ENCODE measurements around the gene KDM1A. TPM values are rescaled to one million over a fixed set of nuclear protein-coding genes. Genes with fewer than 3 reads are reported as not detected.

Gene KDM1A
- total RNA-seq, 1 donor from 2014 or later, result 75.1 TPM

DNA sequence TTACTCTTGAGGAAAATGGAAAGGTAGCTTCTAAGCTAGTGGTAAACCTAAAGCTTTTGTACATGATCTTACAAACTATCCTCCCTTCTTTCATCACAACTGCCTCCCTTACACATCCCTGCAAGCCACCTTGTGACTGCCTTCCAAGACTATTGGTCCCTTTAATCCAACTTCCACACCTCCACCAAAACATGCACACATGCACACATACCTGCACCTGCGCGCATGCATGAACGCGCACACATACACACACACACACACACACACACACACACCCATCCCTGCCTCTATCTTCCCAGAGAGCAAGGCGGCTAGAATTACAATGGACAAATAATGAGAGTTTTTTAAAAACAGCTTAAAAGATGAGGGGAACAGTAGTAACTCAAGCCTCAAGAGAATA is 91.1 kb downstream of the KDM1A start:
- no peak for DNase-seq (ENCODE audit: low spot score)

- no peak for DNase-seq (ENCODE audit: low spot score)
Observed at GRCh38 chr1:23111600-23112535, 92.6 kb downstream of the KDM1A start.

GRCh38 chr1:23114424-23115079 is 95.3 kb downstream of the KDM1A start:
- DNase-seq (ENCODE audit: low spot score), result peak; percentile 35

DNA sequence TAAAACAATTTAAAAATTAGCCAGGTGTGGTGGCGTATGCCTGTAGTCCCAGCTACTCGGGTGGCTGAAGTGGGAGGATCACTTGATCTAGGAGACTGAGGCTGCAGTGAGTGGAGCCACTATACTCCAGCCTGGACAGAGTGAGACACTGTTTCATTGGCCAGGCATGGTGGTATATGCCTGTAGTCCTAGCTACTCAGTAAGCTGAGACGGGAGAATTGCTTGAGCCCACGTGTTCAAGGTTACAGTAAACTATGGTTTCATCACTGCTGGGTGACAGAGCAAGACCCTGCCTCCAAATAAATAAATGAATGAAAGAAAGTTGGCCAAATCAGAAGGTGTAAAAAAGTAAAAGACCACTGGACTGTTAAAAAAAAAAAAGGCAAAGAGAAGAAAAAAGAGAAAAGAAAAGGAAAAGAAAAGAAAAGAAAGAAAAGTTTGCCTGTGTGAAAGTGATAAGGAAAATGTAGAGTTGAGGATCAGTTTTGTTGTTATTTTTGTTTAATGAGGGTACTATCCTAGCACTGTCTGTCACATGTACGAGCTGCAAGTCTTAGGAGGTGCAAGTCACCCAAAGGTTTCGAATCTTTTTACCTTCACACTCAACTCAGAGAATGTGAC is 97.1 kb downstream of the KDM1A start:
- no peak for DNase-seq (ENCODE audit: low spot score)

DNA sequence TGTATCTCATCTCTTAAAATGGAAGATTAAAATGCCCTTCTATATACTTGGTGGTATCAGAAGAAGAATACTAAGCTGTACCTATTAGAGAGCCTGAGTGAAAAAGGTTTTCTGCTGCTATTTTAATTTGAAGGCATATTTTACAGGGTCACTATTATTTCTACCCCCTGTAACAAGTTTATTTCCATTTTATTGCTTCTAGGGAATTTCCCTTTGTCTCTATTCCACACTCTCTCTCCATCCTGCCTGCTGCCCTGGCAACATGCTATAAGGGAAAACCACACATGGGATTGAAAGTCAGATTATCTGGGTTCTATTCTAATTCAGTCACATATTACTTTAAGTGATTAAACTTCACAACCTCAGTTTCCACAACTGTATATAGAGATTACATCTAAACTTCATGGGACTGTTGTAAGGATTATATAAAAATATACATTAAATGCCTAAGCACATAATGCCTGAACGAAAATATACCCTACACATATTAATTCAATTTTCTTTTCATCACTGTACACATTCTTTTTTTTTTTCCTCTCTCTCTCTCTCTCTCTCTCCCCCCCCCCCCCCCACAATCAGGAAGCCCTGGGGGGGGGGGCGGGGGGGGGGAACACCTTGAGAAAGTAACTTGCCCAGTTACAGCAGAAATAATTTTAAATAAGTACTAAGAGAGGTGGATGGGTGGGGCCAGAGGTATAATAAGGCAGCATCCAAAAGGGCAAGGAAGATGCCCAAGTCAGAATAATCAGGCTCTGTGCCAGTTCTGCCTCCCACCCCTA is 97.8 kb downstream of the KDM1A start:
- DNase-seq (ENCODE audit: low spot score), result no peak

DNA sequence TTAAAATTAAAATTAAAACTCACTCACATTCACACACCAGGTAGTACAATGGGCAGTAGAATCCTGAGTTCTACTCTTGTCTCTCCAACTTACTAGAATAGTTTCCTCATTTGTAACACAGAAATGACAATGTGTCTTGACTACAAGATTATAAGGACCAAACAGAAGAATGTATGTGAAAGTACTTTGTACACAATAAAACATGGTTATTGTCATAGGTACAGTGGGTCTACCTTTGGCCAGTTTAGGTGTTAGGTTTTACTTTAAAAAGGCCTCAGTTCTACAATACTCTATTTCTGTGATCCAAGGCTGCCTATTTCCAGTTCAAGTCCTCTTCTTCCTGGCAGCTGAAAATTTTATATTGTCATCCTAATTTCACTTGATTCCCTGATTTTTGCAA is 99.1 kb downstream of the KDM1A start:
- DNase-seq (ENCODE audit: low spot score), result no peak

GRCh38 chr1:23118957-23119792 is 99.9 kb downstream of the KDM1A start:
- DNase-seq (ENCODE audit: low spot score), result no peak

GRCh38 chr1:23120383-23120782 is 101.1 kb downstream of the KDM1A start:
- DNase-seq (ENCODE audit: low spot score), result no peak

DNA sequence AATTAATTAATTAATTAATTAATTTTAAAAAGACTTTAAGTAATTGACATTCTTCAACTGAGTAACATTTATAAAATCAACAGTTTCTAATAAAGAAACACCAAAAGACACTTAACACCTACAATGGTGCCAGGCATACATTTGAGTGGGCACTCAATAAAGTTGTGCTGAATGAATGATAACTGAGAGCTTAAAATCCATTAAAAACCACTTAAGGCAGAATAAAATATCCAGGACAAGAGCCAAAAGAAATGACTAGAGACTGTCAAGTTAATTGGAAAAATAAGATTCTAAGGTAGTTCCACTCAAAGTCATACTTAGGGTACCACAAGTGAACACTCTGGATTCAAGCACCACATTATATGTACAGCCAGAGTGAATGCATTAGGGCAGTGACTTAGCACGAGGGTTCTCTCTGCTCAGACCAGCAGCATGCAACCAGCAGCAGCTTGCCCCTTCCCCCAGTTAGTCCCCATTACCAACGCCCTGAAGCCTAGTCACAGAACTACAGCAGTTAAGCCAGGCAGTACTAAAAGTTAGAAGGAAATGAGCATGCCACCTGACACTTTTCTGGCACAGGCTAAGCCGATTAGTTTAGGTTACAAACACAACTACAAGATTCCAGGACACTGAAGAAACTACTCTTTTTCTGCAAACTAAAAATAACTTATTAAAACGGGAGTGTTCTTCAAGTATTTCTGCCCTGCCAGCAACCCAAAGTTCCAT is 102.9 kb downstream of the KDM1A start:
- DNase-seq (ENCODE audit: low spot score), result peak; percentile 75

- no peak for DNase-seq (ENCODE audit: low spot score)
Observed at GRCh38 chr1:23122796-23123195, 103.5 kb downstream of the KDM1A start.

- no peak for DNase-seq (ENCODE audit: low spot score)
Observed at GRCh38 chr1:23123528-23123927, 104.3 kb downstream of the KDM1A start.

GRCh38 chr1:23124259-23125026 is 105.2 kb downstream of the KDM1A start:
- no peak for DNase-seq (ENCODE audit: low spot score)

- no peak for DNase-seq (ENCODE audit: low spot score)
Observed at GRCh38 chr1:23125489-23125888, 106.2 kb downstream of the KDM1A start.

DNA sequence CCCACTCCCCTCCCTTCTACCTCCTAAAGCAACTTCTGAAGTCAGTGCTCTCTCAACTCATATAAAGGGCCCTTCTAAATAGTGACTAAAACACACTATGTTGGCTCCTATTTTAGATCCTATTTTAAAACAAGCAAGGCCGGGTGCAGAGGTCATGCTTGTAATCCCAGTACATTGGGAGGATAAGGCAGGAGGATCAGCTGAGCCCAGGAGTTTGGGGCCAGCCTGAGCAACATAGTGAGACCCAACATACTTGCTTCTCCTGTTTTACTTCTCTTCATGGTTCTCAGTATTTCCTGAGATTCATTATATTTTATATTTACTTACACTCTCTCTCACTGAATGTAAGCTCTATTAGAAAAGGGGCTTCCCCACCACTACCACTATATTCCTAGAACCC is 106.9 kb downstream of the KDM1A start:
- DNase-seq (ENCODE audit: low spot score), result no peak

- peak; percentile 57 for DNase-seq (ENCODE audit: low spot score)
Observed at GRCh38 chr1:23126801-23127200, 107.5 kb downstream of the KDM1A start.

- peak; percentile 17 for DNase-seq (ENCODE audit: low spot score)
Observed at GRCh38 chr1:23129846-23130245, 110.6 kb downstream of the KDM1A start.

DNA sequence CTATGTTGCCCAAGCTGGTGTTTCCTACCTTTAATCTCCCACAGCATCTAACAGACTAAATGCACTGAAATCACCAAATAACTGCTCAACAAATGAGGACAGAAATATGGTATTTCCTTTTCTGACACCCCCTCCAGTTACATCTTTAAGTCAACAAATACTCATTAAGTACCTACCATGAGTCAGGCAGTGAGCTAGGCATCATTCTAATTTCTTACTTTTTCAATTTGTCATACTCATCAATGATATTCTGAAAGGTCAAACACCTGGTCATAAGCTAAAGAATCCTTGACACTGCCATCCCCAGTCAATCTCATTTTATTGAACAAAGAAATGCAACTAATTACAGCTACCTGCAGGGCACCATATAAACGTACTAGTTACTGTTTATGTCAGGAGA is 112.8 kb downstream of the KDM1A start:
- DNase-seq (ENCODE audit: low spot score), result no peak
